Hematopoietic multipotent progenitor cell treated with erythropoietin and hydrocortisone succinate and interleukin-3 and kit ligand, for 17 days (in vitro differentiated cells): ENCODE results near the gene NPS.

Experiments
- DNase-seq: peaks from one replicate; pipeline ENCODE4 v3.0.0-alpha.2; 2015; ENCODE audit warnings: low spot score

NPS gene, protein sequence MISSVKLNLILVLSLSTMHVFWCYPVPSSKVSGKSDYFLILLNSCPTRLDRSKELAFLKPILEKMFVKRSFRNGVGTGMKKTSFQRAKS

DNA sequence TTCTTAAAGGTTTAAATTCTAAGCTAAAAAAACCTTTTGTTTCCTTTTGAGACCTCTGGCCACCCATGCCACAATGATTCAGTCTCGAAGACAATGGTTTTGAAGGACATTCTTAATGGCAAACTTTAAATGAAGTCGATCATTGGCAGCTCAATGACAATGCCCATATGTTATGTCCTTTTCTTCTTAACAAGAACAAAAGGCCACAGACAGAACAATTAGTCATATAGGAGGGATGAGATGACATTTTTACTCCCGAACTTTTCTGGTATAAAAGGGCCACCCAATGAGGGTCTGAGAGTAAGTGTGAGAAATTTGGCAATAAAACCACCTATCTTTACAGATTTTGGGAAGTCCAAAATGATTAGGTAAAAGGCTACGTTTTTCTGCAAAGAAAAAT is at the start of gene NPS:
TSS of gene NPS (plus strand) at position 301 of the 400 bp plus-strand sequence. CDS start at position 361, 60 bp downstream.
- DNase-seq = no peak

DNA sequence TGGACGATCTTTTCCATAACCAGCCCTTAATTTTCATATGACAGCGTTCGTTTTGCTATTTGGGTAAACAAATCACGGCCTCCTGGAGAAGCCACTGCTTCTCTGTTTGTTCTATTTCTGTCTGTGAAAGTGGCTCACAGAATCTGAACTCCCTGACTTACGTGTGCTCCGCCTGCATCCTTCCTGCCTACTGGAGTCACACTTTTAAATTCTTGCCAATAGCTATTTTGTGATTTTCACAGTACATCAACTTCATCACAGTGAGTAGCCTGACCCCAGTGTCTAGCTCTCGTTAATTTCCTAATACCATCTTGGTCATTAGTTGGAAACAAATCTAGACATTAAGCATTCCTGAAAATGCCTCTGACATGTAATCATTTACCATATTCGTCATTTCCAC is 49.0 kb upstream of the NPS start:
- DNase-seq = no peak

DNA sequence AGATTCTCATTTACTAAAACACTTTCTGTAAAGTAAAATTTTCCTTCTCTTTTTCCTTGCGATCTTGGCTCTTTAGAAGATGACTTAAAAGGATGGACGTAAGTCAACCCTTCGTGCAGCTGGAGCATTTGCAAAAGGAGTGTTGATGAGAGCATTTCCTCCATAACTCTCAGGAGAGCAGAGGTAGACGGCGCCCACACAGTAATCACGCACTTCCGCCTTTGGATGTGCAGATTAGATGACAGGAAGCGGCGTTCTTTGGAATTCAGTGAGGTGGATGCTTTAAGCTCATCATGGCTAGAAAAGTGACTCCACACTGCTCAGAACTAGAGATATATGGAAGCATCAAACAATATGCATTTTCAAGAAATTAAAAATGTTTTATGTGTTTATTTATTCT is 43.0 kb upstream of the NPS start:
- DNase-seq = no peak

DNA sequence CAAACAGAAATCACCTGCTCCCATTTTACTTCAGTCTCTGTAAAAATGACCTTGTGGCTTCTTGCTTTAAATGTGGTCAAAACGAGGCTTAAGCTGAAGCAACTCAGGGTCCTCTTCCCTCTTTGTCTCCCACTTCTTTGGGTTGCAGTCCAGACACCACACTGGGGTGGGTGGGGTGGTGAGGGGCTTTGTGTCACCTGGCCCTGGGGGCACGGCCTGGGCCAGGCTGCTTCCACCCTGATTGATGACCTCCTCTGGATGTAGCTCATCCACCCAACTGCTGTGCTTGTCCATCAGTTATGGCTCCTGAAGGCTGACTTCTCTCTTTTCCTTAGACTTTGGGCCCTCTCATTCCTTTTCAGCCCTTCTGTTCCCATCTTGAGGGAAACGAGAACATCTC is 26.8 kb upstream of the NPS start:
- no peak for DNase-seq

DNA sequence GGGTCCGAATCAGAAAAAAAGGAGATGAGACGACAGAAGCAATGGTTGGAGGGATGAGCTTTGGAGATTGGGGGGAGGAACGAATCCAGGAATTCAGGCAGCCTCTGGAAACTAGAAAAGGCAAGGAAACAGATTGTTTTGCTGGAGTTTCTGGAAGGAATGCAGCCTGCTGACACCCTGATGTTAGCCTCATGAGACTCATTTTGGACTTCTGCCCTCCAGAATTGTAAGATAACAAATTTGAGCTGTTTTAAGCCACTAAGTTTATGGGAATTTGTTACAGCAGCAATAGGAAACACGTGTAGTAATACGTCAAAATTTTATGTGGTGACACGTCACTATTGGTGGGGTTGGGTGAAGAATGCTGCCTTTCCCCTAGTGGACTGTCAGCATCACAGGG is 25.6 kb upstream of the NPS start:
- no peak for DNase-seq

DNA sequence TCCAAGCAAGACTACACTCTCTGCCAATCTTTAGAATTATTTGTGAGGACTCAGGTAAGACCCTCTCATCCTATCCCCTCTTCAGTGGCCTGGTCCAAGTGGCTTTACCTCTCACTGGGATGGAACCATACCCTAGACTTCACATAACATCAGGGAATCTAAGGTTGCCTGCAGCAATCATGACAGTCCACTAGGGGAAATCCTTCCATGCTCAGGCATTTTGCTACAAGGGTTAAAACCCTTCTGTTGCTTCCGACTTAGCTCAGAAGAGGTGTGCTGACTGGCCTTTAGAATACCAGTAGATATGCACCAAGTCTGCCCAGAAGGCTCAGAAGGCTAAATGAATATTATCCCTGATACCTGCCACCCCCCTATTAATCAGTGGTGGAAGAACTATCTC is 24.9 kb upstream of the NPS start:
- DNase-seq = no peak

DNA sequence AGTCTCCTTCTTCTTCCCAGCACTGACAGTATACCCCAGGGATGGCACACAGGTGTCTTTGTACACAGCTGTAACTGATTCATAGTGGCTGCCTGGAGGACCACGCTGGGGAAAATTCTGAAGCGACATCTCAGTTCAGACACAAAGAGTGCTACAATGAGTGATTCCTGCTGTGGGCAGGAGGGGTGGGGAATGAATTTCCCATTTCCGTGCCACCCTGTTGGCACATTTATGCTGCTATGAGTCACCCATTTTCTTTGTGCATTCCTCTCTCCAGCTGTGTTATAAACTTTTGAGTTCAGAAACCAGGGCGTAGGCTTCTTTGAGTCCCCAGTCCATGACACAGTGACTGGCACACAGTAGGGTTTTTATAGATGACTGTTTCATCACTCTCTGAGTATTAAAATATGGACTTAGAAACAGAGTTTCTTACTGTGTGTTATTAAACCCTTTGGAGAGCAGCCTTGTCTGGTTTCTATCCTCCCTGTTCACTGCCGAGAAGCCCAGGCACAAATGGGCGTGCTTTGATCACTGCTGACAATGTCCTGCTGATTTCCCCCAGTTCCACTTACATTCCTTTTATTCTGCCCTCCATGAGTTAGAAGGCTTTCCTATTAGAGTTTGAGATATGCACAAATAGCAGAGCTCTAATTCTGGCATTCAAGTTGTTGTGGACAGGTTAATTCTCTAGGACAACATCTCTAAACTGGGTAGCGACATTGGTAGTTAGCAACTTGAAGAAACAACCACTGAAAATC is 24.0 kb upstream of the NPS start:
- DNase-seq = no peak

DNA sequence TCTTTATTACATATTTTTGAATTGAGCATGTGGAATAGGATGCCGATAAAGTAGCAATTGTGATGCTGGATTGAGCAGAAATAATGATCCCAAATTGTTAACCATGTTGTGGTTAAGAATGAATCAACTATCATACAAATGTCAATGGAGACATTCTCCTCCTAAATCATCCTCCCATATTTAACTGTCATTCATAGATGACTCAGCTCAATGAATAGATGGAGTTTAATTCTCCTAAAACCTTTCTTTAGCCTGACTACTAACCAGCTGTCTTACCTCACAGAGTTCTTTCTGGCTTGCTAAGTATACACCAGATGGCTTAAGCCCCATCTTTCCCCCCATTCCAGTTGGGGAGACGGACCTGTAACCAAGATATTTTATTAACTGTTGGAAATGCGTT is 23.4 kb upstream of the NPS start:
- DNase-seq = no peak

DNA sequence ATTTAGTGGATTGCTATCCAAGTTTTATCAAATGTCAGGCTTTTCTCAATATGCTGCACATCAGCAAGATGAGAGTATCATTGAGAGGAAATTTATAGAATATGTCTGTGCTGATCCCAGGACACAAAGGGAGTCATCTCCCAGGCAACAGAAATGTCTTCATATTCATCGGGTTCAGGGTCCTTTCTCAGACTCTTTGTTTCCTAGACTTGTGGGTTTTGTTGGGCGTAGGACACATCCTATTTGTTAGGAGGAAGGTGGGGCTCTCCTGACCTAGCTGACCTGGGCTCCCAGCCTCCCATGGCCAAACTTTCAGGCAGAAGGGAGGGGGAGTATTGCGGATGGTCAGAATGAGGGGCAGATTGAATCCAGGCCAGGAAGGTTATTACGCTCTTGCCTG is 22.9 kb upstream of the NPS start:
- no peak for DNase-seq

DNA sequence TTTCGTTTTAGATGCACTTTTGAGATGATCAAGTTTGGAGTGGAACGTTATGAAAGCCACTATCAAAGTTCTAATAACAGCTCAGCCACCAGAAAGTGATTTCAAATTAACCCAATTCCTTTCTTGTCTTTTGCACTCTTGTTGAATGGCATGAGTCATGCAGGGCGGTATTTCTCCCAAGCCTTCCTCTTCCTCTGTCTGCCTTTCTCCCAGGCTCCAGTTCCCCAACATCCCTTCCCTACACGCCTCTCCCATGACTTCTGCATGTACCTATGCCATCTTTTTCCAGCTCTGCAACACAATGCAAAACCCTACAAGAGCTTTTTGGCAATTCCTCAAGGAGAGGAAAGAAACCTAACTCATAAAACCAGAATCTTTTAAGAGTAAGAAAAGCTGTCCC is 21.8 kb upstream of the NPS start:
- no peak for DNase-seq

DNA sequence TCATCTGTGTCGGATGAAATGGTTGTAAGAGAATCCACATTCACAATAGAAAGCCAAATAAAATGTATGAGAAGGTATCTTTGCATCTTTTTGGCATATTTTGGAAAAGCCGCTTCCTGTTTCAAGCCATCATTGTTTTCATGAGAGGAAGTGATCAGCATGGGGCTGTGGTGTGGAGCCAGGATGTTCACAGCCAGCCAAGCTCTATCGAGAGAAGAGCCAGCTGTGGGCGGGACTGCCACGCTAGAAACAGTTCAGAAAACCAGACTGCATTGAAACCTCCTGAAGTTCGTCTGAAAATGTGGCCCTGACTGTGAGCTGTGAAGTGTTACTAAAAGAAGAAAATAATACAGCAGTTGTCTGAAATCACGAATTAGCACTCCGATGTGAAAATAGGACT is 21.2 kb upstream of the NPS start:
- no peak for DNase-seq

DNA sequence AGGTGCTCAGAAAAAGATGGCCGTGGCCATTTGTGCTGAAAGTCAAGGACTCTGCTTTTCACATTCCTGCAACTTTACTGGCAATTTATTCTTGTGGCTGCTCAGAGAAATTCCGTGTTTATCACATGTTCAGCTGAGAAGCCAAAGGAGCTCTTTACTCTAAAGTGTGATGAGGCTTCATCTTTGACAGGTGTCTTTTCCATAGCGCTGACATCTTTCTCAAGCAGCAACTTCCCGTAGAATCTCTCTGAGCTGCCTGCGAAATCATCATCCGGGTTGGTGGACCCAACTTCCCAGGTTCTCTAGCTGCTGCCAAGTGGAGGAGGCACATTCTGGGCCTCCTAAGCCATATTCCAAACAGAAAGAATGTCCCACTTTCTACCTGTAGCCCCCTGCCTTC is 16.9 kb upstream of the NPS start:
- no peak for DNase-seq

DNA sequence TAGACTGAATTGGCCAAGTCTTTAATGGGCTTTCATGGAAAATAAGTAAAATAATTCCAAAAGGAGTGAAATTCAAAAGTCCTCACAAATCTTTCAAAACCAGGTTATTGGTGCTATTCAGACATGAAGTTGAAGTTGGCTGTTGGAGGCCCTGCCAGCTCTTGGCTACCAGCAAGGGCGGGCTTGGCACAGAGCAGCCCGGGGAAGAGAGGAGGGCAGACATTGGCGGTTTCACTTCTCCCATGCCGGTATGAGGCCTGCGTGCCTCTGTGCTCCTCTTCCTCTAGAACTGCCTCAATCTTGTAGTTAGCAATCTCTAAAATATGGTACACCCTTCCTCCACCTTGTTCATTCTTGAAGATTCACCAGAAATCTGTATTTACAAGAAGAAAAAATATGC is 16.4 kb upstream of the NPS start:
- no peak for DNase-seq

DNA sequence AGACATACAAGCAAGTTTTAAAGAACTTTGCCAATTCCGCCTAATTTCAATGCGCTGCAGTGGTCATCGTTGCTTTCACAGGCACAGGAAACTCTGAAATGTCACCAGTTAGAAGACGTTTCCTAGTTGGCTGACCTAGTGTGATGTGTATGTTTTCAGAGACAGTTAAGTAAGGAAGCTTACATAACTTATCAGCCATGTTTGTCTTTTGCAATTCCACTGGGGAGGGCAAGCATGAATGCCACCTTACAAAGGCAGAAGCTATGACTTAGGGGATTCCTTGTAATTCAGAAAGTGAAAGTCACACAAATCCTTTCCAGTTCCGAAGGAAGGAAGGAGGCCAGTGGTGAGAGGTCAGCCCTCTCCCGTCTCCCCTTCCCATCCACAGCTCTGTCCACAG is 15.0 kb upstream of the NPS start:
- no peak for DNase-seq

DNA sequence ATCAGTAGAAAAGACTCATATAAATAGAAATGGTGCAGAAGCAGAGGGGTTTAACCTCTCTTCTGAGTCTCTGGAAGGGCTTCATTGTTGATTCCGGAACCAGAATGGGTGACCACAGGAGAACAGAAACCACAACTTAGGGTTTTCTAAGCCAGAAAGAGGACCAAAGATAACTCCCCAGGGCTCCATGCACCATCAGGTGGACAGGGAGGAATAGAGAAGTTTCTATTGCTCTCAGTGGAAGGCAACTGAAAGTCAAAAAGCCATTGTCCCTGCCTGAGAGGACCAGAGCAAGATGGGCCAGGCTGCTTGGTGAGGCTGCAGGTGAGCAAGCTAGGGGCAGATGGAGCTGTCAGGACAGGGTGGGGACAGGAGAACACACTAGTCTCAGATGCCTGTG is 14.6 kb upstream of the NPS start:
- DNase-seq = no peak

DNA sequence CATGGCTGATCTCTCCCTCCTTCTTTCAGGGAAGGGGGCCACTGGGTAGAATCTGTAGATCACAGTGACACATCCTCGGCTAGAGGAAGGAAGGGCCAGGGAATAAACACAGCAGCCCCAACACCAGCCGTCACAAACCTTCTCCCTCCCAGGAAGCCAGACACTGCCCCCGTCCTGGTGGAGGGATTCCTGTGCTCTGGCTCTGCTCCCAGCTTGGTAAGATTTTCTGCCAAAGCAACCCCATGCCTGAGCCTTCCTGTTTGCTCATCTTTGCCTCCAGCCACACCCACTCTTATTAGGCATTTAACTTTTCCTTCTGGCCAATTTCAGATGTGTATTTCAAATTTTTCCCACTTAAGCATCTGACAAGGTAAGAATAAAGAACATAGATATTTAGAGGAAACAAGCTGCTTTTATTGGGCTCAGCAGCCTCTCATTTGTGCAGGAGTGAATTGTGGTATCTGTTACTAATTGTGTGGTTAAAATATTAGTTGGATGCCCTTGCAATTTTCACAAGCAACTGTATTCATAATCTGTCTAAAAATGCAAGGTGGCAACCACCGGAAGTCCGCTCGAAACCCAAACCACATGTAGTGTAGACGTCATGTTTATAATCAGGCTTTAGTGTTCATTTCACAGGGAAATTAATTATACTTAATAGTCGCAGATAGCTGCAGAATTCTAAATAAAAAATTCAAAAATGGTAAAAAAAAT is 13.2 kb upstream of the NPS start:
- DNase-seq = no peak

DNA sequence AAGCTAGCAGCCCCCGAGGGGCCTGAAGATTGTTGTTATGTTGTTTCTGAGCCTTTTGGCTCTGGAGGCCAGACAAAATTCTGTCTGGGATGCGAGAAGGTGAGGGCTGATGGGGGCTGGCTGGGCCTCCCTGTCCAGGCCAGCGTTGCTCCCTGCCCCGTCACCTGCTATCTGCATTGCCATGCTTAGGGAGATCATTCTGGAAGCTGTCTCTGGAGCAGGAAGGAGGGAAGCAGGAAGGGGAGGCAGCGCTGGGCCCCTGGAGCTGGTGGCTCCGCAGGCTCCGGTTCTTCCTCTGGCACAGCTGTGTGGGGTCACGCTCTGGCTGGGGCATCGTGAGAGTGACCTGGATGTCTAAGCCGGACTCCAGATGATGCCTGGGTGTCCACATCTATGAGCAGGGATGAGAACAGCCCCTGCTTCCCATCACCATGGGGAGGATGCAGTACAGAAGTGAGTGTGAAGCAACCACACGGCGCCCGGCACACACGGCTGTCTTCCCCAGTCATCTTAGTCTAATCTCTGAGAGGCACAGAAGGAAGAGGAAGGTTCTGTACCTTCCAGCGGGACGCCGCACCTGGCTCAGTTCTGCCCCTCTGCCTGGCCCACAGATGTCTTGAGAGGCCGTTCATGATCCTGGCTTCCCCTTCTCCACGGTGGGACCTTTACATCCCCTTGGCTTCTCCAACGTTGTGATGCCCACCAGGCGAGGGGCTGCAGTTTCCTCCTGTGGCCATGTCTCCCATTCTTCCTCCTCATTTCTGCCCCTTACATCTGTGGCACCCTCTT is 11.9 kb upstream of the NPS start:
- no peak for DNase-seq

DNA sequence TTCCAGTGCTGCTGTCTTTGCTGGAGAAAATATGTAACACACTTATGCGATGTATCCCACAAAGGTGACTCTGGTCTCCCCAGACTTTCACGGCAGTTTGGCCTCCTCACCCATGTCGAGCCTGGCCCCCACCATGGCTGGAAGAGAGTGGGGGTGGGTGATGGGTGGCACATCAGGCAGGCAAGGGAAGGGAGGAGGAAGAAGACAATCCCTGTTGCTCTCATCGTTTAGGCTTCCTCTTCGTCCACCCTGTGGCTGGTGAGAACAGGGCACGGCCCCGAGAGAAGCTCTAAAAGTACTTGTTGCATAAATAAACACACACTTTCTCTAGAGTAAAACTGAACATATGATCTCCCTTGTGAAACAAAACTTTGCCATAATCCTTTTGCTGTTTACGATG is 11.2 kb upstream of the NPS start:
- DNase-seq = no peak

DNA sequence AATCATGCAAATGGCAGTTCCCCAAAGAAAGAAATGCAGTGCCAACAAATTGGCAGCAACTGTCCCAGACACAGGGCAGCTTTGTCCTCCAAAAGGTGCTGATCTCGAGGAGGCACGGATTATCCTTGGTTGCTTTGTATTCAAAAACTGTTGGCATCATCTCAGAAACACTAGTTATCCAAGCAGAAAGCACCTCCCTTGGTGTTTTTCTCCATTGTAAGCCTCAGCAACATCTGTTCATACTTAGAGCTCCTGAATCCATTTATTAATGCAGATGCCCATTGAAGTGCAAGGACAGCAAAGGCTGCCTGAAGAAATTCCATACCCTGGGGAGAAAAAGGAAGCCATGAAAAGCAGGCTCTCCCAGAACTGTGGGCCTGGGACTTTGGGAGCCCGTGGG is 1.1 kb upstream of the NPS start:
- no peak for DNase-seq

DNA sequence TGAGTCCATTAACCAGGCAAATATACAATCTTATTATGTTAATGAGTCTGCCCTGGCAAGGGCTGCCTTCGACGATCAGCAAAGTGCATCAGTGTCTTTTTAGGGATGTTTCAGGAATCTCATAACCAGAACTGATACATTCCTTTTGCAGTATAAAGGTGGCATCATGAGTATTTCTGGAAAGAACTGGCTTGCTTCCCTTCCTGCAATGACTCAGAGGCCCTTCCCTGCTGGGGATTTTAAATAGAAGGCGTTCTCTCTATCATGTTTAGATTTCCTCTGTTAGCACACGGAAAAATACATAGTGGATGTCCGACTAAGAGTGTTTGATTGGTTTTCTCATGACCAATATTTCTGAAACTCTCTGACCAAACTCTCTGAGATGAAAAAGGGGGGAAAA is 1.8 kb downstream of the NPS start:
- no peak for DNase-seq

DNA sequence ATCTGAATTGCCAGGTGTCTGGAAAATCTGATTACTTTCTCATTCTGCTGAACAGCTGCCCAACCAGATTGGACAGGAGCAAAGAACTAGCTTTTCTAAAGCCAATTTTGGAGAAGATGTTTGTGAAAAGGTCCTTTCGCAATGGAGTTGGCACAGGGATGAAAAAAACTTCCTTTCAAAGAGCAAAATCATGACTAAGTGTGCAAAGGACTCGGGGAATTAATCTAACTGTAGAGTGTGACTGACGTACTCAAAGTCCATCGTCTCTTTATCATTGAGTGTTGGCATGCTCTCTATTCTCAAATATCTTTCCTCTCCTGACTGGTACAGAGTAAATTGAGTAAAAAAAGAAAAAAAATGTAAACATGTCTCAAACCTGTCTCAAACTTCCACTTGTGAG is 3.3 kb downstream of the NPS start:
- no peak for DNase-seq

DNA sequence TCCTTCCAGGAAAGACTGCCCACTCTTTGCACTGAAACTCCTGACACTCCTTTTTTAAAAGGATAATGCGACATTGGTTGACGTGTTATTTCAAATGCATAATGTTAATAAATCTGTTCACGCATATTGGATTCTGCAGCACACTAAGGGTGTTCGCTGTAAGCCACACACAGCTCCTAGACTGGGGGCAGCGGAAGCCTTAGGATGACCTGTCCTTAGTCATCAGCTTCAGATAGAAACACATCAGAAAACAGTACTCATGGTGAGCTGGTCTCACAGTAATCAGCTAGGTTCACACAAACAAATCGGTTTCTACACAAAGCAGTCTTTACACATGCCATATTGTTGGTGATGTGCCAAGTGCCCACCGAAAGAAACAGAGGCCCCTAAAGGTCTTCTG is 4.3 kb downstream of the NPS start:
- no peak for DNase-seq

DNA sequence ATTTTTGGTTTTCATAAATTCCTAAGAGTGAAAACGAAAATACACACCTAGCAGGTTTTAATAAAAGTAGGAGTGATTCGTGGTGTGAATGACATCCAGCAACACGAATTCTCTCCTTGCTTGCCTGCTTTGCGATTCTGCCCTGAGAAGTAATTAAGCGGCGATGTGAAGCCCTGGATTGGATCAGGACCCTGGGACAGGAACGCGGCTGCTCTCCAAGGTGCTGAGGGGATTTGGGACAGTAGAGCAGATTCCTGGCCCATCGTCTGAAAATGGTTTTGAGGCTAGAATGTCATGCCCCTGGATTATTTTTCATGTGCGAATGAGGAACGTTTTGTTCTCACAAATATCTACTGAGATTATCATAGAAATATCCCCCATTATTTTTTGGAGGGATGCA is 7.8 kb downstream of the NPS start:
- DNase-seq = no peak
